Muscle layer of duodenum (tissue), 2 donors: ENCODE results near the gene CTNS.
A peak's percentile ranks its signal among the peaks of the same experiment; 100 is the strongest.

Source experiments
- H3K27ac ChIP-seq: one replicate; pipeline ENCODE4 v1.7.0; 2013; ENCODE audit warnings: mild to moderate bottlenecking, low read length
- H3K27me3 ChIP-seq: one replicate; pipeline ENCODE4 v1.7.0; 2013; ENCODE audit warnings: low read depth, mild to moderate bottlenecking, control low read depth, low read length
- H3K36me3 ChIP-seq, 2 donors: one replicate each; pipeline ENCODE4 v1.7.0; 2013; ENCODE audit warnings: low read length in 2 of 2, control low read depth in 1 of 2, mild to moderate bottlenecking in 1 of 2; ENCODE audit not compliant: insufficient read depth in 2 of 2, control insufficient read depth in 1 of 2
- H3K4me1 ChIP-seq, 2 donors: one replicate each; pipeline ENCODE4 v1.7.0; 2013; ENCODE audit warnings: low read length in 2 of 2, mild to moderate bottlenecking in 2 of 2, control low read depth in 1 of 2, moderate library complexity in 1 of 2; ENCODE audit not compliant: insufficient read depth in 2 of 2, control insufficient read depth in 1 of 2
- H3K4me3 ChIP-seq, 2 donors: one replicate each; pipeline ENCODE4 v1.7.0; 2013; ENCODE audit warnings: low read length in 2 of 2, low read depth in 1 of 2, mild to moderate bottlenecking in 1 of 2
- H3K9me3 ChIP-seq, 2 donors: one replicate each; pipeline ENCODE4 v1.7.0; 2013; ENCODE audit warnings: low read length in 2 of 2, control low read depth in 1 of 2, mild to moderate bottlenecking in 1 of 2; ENCODE audit not compliant: control insufficient read depth in 1 of 2
- donor health status: healthy.

CTNS gene

DNA sequence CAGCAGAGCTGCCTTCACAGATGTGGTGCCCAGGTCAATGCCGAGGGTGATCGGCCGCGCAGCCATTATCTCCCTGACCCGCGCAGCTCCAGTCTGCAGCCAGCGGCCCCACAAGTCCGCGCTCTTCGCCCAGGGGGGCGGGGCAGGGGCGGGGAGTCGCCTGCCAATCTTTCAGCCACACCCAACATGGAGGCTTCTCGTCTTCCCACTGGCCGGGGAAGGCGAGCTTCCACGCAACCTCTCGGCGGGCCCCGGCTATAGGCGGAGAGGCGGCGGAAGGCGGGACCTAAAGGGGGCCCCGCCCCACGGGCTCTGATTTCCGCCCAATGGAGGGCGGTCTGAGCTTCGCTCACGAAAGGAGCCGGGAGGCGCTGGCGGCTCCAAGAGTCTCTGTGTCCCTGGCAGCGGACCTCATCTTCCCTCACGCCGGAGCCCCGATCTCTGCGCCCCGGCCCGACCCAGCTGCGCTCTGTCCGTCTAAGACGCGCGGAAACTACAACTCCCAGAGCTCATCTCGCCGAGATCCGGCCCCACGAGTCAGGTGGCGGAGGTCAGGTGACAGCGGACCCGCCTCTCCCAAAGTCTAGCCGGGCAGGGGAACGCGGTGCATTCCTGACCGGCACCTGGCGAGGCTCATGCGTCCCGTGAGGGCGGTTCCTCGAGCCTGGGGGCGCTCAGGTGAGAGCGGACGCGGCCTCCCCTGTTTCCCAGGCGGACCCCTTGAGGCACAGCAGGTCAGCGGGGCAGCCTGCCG is at the start of gene CTNS, which contains the start of gene SHPK:
Gene CTNS, plus strand, starts transcription at position 607 of the 754 bp plus-strand sequence. CDS start 3,447 bp downstream, outside the sequence.
Gene SHPK, minus strand, starts transcription at position 97 of the 754 bp plus-strand sequence. Its CDS starts 31 bp downstream, at position 66.
- H3K9me3 ChIP-seq: no peaks in the 10 kb centered on the region
- H3K4me1 ChIP-seq: peaks cover 0 to 22% of the 10 kb centered on the region in 2 donors
- H3K27ac ChIP-seq: peak within 1 kb of the TSS; percentile 84
- peak within 1 kb of the TSS; percentile 80 to 98 for H3K4me3 ChIP-seq
- H3K27me3 ChIP-seq: no peaks in the 10 kb centered on the region
- peaks cover 4% of the 10 kb centered on the region in 2 donors for H3K36me3 ChIP-seq

DNA sequence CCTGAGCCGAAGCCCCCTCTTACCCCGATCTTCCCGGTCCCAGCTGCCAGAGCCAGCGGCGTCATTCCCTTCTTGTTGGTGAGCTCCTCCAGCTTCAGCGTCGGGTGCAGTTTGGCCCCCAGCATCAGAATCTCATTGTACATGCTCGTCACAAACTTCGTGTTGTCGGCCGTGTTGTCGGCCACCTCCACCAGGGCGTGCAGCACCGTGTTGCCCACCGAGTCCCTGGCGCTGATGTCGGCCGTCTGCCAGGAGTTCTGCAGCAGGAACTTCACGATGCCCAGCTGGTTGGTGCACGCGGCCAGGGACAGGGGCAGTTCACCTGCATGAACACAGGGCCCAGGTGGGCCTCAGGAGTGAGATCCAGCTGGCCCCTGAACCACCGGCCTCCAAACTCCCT is 46.8 kb upstream of the CTNS start:
- Histone ChIP-seq H3K4me3 (no peak overlapping the region), H3K27ac (no peak overlapping the region), H3K4me1 (peaks cover 0 to 2% of the 10 kb centered on the region in 2 donors), H3K36me3 (peaks cover 25 to 49% of the 10 kb centered on the region in 2 donors), H3K27me3 (no peaks in the 10 kb centered on the region), H3K9me3 (no peaks in the 10 kb centered on the region)

DNA sequence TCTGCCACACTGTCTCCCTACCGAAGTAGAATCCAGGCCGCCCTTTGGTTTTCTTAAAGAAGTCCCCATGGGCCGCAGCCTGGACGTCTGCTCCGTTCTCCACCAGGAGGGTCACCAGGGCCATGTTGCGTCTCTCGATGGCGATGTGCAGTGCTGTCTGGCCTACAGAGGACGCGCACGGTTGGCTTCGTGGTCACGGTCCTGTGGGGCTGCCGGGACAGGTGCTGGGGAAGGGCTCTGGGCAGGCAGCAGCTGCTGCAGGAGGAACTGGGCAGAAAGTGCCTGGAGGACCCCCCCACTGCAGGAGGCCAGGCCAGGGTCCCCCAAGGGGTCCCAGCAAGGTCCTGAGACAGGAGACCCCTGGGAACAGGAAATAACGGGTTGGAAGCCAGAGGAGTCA is 46.3 kb upstream of the CTNS start:
- Histone ChIP-seq H3K4me1 (peaks cover 0 to 5% of the 10 kb centered on the region in 2 donors), H3K4me3 (no peak overlapping the region), H3K27ac (no peak overlapping the region), H3K9me3 (no peaks in the 10 kb centered on the region), H3K36me3 (peaks cover 22 to 49% of the 10 kb centered on the region in 2 donors), H3K27me3 (no peaks in the 10 kb centered on the region)

DNA sequence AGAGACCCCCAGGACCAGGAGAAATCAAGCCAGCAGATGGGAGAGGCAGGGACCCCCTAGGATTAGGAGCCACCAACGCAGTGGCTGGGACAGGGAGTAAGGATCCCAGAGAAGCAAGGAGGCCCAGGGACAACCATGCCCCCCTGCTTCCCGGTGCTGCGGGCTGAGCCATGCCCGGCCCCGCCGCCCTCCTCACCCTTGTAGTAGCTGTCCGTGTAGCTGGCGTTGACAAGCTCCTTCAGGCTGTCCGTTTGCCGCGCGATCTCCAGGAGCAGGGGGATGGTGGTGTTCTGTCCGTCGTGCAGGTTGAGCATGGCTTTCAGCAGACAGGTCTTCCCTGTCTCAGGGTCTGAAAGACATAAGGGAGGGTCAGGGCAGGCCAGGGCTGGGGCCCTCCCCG is 45.8 kb upstream of the CTNS start:
- H3K27me3 ChIP-seq: no peaks in the 10 kb centered on the region
- H3K27ac ChIP-seq: no peak overlapping the region
- H3K4me3 ChIP-seq: no peak overlapping the region
- H3K4me1 ChIP-seq: peaks cover 0 to 5% of the 10 kb centered on the region in 2 donors
- H3K9me3 ChIP-seq: no peaks in the 10 kb centered on the region
- H3K36me3 ChIP-seq: peaks cover 22 to 45% of the 10 kb centered on the region in 2 donors

DNA sequence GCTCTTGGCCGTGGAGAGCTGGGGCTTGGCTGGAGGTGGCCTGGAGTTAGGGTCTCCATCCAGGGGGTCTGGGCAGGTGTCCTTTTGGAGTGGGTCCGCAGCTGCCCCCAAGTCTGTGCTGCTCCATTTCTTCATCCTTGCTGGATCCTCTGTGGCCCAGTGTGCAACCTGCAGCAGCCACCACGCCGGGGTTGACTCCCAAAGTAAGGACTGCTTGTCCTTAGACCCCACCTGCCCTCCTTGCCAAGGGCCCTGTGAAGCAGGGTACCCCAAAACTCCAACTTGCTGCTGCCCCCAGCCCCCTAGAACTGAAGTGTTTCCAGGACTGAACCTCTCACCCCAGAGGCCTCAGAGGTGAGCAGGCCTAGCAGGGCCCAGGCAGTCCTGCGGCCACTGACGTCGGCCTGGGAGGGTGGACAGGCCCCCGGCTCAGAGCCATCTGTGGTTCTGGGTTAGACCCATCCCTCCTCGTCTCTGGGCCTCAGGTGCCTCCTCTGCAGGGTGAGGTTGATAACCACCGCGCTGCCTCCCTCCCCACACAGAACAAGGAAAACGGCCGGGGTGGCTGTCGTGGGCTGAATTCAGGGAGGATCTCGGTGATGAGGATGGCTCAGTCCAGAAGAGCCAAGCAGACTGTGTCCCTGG is 44.2 kb upstream of the CTNS start:
- H3K36me3 ChIP-seq: peaks cover 15 to 31% of the 10 kb centered on the region in 2 donors
- H3K9me3 ChIP-seq: no peaks in the 10 kb centered on the region
- H3K4me1 ChIP-seq: peaks cover 0 to 5% of the 10 kb centered on the region in 2 donors
- H3K27ac ChIP-seq: no peak overlapping the region
- no peaks in the 10 kb centered on the region for H3K27me3 ChIP-seq
- no peak overlapping the region for H3K4me3 ChIP-seq

DNA sequence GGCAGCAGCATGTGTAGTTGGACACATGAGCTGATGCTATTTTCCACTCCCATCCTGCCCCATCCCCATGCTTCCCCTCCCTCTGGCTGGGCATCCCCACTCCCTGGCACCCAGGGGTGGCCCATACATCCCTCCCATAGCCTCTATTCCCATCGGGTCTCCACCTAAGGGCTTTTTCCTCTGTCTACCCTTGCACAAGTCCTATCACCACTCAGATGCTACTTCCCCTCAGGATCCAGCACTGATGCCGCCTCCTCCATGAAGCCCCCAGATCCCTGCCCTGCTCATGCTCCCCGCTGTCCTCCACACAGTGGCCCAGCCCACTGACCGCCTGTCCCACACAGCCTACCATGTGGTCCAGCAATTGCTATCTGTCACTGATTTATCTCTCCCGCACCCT is 43.2 kb upstream of the CTNS start:
- peaks cover 9 to 25% of the 10 kb centered on the region in 2 donors for H3K36me3 ChIP-seq
- H3K9me3 ChIP-seq: no peaks in the 10 kb centered on the region
- H3K4me3 ChIP-seq: no peak overlapping the region
- no peak overlapping the region for H3K27ac ChIP-seq
- no peaks in the 10 kb centered on the region for H3K27me3 ChIP-seq
- H3K4me1 ChIP-seq: peaks cover 0 to 5% of the 10 kb centered on the region in 2 donors

DNA sequence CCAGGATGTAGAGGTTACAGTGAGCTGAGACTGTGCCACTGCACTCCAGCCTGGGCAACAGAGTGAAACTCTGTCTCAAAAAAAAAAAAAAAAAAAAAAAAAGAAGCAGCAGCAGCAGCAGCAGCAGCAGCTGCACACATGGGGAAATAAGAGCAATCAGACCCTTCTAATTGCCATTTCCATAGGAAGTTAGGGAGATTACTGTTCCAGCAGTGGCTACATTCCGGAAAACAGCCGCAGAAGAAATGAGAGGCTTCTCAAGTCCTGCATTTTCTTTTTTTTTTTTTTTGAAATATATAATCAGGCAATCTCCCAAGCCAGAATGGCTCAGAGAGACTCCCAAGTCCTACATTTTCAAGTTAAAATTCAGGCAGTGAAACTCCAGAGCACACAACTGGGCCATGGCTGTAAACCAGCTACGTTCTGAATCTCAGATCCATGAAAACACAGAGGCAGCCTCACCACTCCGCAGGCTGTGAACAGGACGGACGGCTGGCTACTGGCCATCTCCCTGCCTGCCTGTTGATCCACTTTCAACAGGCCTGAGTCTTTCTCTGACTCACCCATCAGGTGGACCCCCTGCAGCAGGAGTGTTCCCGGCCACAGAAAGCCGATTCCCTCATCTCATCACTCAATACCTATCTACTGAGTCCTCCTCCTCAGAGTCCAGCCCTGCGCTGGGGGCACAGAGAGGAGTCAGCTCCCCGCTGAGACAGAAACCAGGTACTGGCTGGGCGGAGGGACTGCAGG is 42.3 kb upstream of the CTNS start:
- H3K27ac ChIP-seq: no peak overlapping the region
- peaks cover 9 to 23% of the 10 kb centered on the region in 2 donors for H3K36me3 ChIP-seq
- no peaks in the 10 kb centered on the region for H3K9me3 ChIP-seq
- no peak overlapping the region for H3K4me3 ChIP-seq
- H3K27me3 ChIP-seq: no peaks in the 10 kb centered on the region
- H3K4me1 ChIP-seq: peaks cover 0 to 5% of the 10 kb centered on the region in 2 donors

DNA sequence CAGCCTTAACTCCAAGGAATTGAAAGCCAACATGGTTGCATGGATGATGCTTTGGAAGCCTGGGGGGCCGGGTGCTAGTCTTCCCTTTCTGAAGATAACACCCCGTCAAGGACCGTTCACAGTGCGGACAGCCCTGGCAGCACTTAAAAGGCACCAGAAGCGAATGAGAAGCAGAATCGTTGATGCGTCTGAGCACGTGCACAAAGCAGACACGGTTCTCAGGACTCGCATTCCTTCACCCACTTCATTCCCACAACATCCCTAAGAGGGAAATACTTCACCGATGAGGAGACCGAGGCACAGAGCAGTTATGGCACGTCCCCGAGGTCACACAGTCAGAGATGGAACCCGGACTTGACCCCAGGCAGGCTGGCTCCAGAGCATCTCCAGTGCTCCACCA is 41.6 kb upstream of the CTNS start:
- Histone ChIP-seq H3K36me3 (peaks cover 7 to 15% of the 10 kb centered on the region in 2 donors), H3K4me3 (no peak overlapping the region), H3K4me1 (peaks cover 0 to 5% of the 10 kb centered on the region in 2 donors), H3K27ac (no peak overlapping the region), H3K9me3 (no peaks in the 10 kb centered on the region), H3K27me3 (no peaks in the 10 kb centered on the region)

DNA sequence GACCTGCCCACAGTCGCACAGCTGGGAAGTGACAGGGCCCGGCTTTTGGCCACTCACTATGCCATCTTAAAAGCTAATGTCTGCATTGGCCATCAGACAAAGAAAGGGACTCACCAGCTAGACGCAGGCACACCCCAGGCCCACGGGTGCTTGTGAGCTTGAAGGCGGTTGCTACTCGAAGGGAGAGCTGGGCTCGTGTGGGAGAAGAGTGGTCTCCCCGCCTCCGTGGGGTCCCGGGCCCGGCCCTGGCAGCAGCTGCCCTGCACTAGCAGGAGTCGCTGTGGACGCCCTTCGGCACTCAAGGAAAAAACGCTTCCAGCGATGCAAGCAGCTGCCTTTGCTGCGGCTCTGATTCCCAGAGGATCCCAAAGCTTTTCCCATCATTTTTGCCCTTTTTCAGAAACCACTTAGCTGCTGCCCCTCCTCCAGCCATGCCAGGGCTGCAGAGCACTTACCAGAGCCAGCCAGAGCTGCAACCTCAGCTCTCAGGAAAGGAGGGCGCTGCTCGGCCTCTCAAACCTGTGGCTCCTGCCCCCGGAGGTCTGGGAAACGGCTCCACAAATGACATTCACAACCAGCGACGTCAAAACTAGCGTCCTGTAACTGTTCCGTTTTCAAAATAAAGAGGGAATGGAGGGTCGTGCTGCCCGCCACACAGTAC is 39.6 kb upstream of the CTNS start:
- Histone ChIP-seq H3K36me3 (peaks cover 0 to 3% of the 10 kb centered on the region in 2 donors), H3K4me3 (no peak overlapping the region)

DNA sequence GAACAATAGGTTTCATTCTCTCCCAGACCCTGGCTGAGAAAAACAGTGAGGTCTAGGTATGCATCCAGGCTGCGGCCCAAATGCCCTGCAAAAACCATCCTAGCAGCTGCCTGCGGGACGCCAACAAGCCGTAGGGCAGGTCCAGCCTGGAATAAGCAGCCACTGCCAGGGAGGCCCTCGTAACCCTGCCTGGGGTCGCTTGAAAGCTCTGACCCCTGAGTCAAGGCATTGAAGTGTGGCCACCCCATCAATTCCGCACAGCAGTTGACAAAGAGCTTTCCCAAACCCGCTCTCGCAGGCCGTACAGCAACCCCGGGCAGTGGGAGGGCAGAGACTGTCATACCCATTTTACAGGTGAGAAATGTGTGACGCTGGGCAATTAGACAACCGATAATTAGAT is 38.5 kb upstream of the CTNS start:
- no peak overlapping the region for H3K4me3 ChIP-seq
- H3K27ac ChIP-seq: no peak overlapping the region
- H3K27me3 ChIP-seq: no peaks in the 10 kb centered on the region
- no peaks in the 10 kb centered on the region for H3K9me3 ChIP-seq
- no peaks in the 10 kb centered on the region for H3K36me3 ChIP-seq
- peaks cover 0 to 5% of the 10 kb centered on the region in 2 donors for H3K4me1 ChIP-seq

More for the DNA sequence above, 39.6 kb upstream of the CTNS start:
- H3K9me3 ChIP-seq: no peaks in the 10 kb centered on the region
- H3K27ac ChIP-seq: no peak overlapping the region
- no peaks in the 10 kb centered on the region for H3K27me3 ChIP-seq
- peaks cover 0 to 5% of the 10 kb centered on the region in 2 donors for H3K4me1 ChIP-seq
